Activated T-cell treated with anti-CD3 and anti-CD28 coated beads, Interleukin-2, amount 50 U/mL, for 4 hours (primary cell): ENCODE results near the gene SLC25A15. TPM values are rescaled to one million over a fixed set of nuclear protein-coding genes. Genes with fewer than 3 reads are reported as not detected.
"Not testable (repeated sequence)": the region's sequence is repeated elsewhere in the genome, so short reads cannot be mapped to it uniquely, and the experiment has no call there.

ENCODE experiments used
- ATAC-seq, 2 donors: fragments of 200-7000 bp; cut with Tn5 transposase; one replicate each; pipeline ENCODE4 v1.10.0; 2021
- DNase-seq: peaks from one replicate; pipeline ENCODE4 v3.0.0-alpha.2; 2020
- H3K27me3 Mint-ChIP-seq: one replicate; pipeline ENCODE4 v1.8.0; 2021; ENCODE audit warnings: low read depth, mixed read lengths
- H3K36me3 Mint-ChIP-seq: one replicate; pipeline ENCODE4 v1.8.0; 2022; ENCODE audit warnings: mixed read lengths; ENCODE audit not compliant: insufficient read depth
- H3K4me1 Mint-ChIP-seq: one replicate; pipeline ENCODE4 v1.8.0; 2021; ENCODE audit warnings: low read depth, mixed read lengths
- H3K4me3 Mint-ChIP-seq: one replicate; pipeline ENCODE4 v1.8.0; 2021; ENCODE audit warnings: mild to moderate bottlenecking, moderate library complexity, mixed read lengths
- H3K9me3 Mint-ChIP-seq: one replicate; pipeline ENCODE4 v1.8.0; 2021; ENCODE audit warnings: mixed read lengths
- total RNA-seq, 3 donors: library from RNA; stranded (reverse); gene quantifications; one replicate each; pipeline ENCODE4 v1.2.1, GENCODE V29; 2021

The SLC25A15 gene
- total RNA-seq, 3 donors from 2014 or later, result 19.8 to 25.2 (median 24.6) TPM

GRCh38 chr13:40776232-40776631, 13.2 kb upstream of the SLC25A15 start:
- H3K36me3 Mint-ChIP-seq, result no peaks in the 10 kb centered on the region
- DNase-seq (no peak), ATAC-seq (no peak)
- H3K27me3 Mint-ChIP-seq, result no peaks in the 10 kb centered on the region
- H3K4me3 Mint-ChIP-seq, result peak overlapping the region; percentile 79
- no peaks in the 10 kb centered on the region for H3K9me3 Mint-ChIP-seq
- H3K4me1 Mint-ChIP-seq, result peaks cover 26% of the 10 kb centered on the region

- Mint-ChIP-seq H3K27me3 (no peaks in the 10 kb centered on the region), H3K36me3 (no peaks in the 10 kb centered on the region), H3K4me1 (peaks cover 26% of the 10 kb centered on the region), H3K4me3 (peak overlapping the region; percentile 79), H3K9me3 (no peaks in the 10 kb centered on the region)
- peak; percentile 62 for DNase-seq
- ATAC-seq, result peak; percentile 88 to 91
Observed at GRCh38 chr13:40776681-40777165, 12.7 kb upstream of the SLC25A15 start.

DNA sequence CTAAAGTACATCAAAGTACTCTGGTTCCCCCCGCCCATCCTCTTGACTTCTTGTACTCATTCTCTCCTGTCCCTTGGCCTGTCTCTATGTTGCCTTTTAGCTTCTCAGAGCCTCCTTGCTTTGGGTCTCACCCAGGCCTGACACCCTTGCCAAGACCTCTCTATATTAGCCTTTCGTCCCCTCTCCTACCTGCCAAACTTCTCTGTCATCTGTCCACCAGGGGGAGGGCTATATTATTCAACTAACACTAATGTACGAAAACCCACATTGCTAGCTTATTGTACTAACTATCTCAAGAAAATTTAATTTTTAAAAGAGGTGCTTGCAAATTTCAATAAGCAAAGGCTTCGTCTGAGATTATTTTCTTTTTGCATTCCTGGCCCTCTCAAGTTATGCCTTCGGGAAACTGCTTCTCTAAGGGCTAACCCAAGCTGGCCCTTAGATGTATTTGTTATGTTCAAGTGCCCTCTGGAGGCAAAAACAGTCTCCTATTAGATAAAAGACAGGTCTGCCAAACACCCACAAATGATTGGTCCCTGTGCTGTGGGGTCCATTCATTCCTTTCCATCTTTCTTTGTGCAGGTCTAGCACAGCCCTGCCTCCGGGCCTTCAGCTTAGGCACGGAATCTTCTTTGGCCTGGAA, 12.1 kb upstream of the SLC25A15 start:
- Mint-ChIP-seq H3K36me3 (no peaks in the 10 kb centered on the region), H3K27me3 (no peaks in the 10 kb centered on the region), H3K4me3 (peak overlapping the region; percentile 79), H3K4me1 (peaks cover 26% of the 10 kb centered on the region), H3K9me3 (no peaks in the 10 kb centered on the region)
- peak; percentile 68 for ATAC-seq
- no peak for DNase-seq

DNA sequence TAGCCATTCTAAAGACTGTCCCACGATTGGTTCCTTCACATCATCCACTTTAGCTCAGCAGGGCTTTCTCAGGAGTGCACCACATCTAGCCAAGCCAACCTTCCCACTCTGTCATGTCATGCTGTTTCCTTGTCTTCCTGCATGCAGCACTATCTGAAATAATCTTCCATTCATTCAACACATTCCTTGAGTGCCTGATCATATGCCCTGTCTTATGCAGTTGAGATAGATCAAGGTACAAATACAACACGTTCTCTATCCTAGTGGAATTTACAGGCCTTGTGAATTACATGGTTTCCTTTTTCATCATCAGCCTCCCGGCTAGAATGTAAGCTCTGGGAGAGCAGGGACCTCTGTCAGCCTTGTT, 11.6 kb upstream of the SLC25A15 start:
- H3K4me1 Mint-ChIP-seq, result peaks cover 26% of the 10 kb centered on the region
- no peak overlapping the region for H3K4me3 Mint-ChIP-seq
- H3K27me3 Mint-ChIP-seq, result no peaks in the 10 kb centered on the region
- no peaks in the 10 kb centered on the region for H3K36me3 Mint-ChIP-seq
- no peak for DNase-seq
- ATAC-seq, result no peak
- H3K9me3 Mint-ChIP-seq, result no peaks in the 10 kb centered on the region

GRCh38 chr13:40779049-40779448, 10.4 kb upstream of the SLC25A15 start:
- peaks cover 26% of the 10 kb centered on the region for H3K4me1 Mint-ChIP-seq

DNA sequence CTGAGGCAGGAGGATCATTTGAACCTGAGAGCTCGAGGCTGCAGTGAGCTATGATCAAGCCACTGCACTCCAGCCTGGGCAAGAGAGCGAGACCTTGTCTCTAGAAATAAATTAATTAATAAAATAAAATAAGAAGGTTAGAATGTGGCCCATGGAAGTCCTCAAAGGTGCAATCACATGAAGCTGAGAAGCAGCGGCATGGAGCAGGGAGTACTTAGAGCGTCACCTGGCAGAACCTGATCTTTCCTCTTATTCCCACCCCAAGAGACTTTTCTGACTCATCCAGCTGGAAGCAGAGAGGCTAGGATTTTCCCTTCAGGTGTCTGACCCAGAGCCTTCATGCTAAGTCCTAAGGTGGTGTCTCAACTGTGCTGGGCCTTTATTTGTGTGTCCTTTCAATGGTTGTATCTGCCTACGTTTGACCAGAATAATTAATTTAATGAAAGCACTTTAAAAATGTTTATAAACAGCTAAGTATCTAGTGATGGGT, 9.6 kb upstream of the SLC25A15 start:
- H3K4me3 Mint-ChIP-seq, result no peak overlapping the region
- ATAC-seq, result no peak
- peaks cover 26% of the 10 kb centered on the region for H3K4me1 Mint-ChIP-seq
- H3K36me3 Mint-ChIP-seq, result no peaks in the 10 kb centered on the region
- no peak for DNase-seq
- H3K27me3 Mint-ChIP-seq, result no peaks in the 10 kb centered on the region
- H3K9me3 Mint-ChIP-seq, result no peaks in the 10 kb centered on the region

More at GRCh38 chr13:40779049-40779448, 10.4 kb upstream of the SLC25A15 start:
- no peaks in the 10 kb centered on the region for H3K9me3 Mint-ChIP-seq
- no peaks in the 10 kb centered on the region for H3K36me3 Mint-ChIP-seq
- H3K27me3 Mint-ChIP-seq, result no peaks in the 10 kb centered on the region
- DNase-seq, result no peak
- no peak overlapping the region for H3K4me3 Mint-ChIP-seq
- no peak for ATAC-seq

- Mint-ChIP-seq H3K4me1 (peaks cover 21% of the 10 kb centered on the region), H3K4me3 (no peak overlapping the region), H3K36me3 (no peaks in the 10 kb centered on the region), H3K27me3 (no peaks in the 10 kb centered on the region), H3K9me3 (no peaks in the 10 kb centered on the region)
- DNase-seq (no peak), ATAC-seq (no peak)
Observed at GRCh38 chr13:40780822-40781401, 8.5 kb upstream of the SLC25A15 start.

DNA sequence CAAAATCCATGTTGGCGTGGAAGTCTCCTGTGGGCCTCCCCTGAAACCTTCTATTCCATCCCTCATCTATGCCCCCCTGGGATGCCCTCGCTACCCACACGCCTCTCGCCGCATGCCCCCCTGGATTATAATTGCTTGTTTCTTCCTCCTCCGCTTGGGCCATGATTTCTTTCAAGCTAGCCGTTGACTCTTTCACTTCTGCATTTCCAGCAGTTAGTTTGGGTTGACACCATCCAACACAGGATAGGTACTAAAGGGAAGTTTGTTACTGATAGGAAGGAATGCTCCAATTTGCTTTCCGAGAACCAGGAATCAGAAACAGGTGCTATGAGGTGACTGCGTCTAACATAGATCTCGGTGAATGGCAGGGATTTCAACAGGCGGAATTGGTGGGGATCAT, 7.7 kb upstream of the SLC25A15 start:
- ATAC-seq, result no peak
- H3K27me3 Mint-ChIP-seq, result no peaks in the 10 kb centered on the region
- H3K9me3 Mint-ChIP-seq, result no peaks in the 10 kb centered on the region
- no peak for DNase-seq
- no peaks in the 10 kb centered on the region for H3K36me3 Mint-ChIP-seq
- no peak overlapping the region for H3K4me3 Mint-ChIP-seq
- peaks cover 13% of the 10 kb centered on the region for H3K4me1 Mint-ChIP-seq

- not testable (repeated sequence) for H3K36me3 Mint-ChIP-seq, DNase-seq, H3K4me3 Mint-ChIP-seq, H3K27me3 Mint-ChIP-seq, ATAC-seq, H3K9me3 Mint-ChIP-seq, H3K4me1 Mint-ChIP-seq
Observed at GRCh38 chr13:40782971-40783370, 6.4 kb upstream of the SLC25A15 start.

DNA sequence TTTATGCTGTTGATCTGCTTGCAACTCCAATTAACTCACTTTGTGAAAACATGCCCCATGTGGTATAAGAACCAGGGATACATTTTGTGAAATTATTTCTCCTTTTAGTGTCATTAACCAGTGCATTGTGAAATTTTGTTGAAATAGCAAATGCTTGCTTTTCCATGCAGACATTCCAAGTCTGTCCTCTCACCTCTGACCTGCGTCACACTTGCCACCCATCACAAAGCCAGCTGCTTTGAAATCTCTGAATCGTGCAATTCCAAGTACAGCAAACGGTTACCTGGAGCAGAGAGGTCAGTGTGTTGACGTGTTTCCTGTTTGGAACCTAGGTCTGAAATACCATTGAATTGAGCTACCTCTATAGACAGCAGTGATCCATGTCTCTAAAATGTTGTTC, 4.9 kb upstream of the SLC25A15 start:
- Mint-ChIP-seq H3K4me1 (peaks cover 11% of the 10 kb centered on the region), H3K9me3 (no peaks in the 10 kb centered on the region), H3K27me3 (no peaks in the 10 kb centered on the region), H3K4me3 (no peak overlapping the region), H3K36me3 (no peaks in the 10 kb centered on the region)
- ATAC-seq, result no peak
- no peak for DNase-seq

GRCh38 chr13:40786568-40786996, 2.8 kb upstream of the SLC25A15 start:
- ATAC-seq (no peak), DNase-seq (no peak)
- no peaks in the 10 kb centered on the region for H3K27me3 Mint-ChIP-seq
- H3K4me3 Mint-ChIP-seq, result no peak overlapping the region
- peaks cover 15% of the 10 kb centered on the region for H3K4me1 Mint-ChIP-seq
- H3K9me3 Mint-ChIP-seq, result no peaks in the 10 kb centered on the region
- no peaks in the 10 kb centered on the region for H3K36me3 Mint-ChIP-seq

DNA sequence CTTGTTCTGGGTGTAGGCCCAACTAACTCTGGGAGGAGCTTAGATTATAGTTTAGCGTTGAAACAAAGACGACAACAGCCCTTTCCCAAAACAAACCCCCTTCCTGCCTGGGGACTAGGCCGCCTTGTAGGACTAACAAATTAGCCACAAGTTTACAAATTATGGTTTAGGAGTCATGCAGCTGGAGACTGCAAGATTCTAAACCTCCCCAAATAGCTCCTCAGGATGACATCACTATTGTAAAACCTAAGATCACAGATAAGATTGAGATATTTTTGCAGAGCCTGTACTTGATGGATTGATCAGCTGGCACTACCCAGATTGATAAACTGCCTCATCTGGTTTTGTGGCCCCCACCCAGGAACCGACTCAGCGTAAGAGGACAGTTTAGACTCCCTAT, 2.3 kb upstream of the SLC25A15 start:
- DNase-seq, result no peak
- ATAC-seq, result no peak
- Mint-ChIP-seq H3K36me3 (no peaks in the 10 kb centered on the region), H3K4me1 (peaks cover 19% of the 10 kb centered on the region), H3K9me3 (no peaks in the 10 kb centered on the region), H3K4me3 (no peak overlapping the region), H3K27me3 (no peaks in the 10 kb centered on the region)

- not testable (repeated sequence) for DNase-seq, H3K9me3 Mint-ChIP-seq, H3K36me3 Mint-ChIP-seq, H3K27me3 Mint-ChIP-seq, ATAC-seq
- peak overlapping the region; percentile 77 for H3K4me3 Mint-ChIP-seq
- H3K4me1 Mint-ChIP-seq, result peaks cover 21% of the 10 kb centered on the region
Observed at GRCh38 chr13:40788540-40789274, 704 bp upstream of the SLC25A15 start.

DNA sequence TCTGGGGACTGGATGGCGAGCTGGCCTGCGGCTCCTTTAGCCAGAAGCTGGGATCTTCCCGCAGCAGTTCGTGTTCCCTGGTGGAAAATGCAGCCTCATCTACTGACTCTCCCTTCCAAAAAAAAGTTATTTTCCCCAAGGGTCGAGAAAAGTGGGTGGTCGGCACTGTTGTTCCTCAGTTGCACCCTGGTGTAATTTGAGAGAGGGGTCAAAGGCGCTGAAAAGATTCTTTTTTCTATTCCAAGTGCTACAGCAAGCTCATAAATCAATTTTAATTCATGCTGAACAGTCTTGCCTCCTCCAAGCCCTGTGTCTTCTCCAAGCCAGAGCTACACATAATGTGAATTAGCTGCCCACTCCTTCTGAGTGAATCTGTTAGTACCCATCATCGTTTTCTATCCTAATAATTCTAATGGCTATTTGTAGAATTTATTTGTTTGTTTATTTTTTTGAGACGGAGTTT, 774 bp downstream of the SLC25A15 start:
- Mint-ChIP-seq H3K4me3 (peak overlapping the region; percentile 75), H3K9me3 (no peaks in the 10 kb centered on the region), H3K27me3 (no peaks in the 10 kb centered on the region), H3K4me1 (peaks cover 21% of the 10 kb centered on the region), H3K36me3 (no peaks in the 10 kb centered on the region)
- DNase-seq, result no peak
- ATAC-seq, result no peak
